ENCODE data around the gene FIP1L1. TPM values are rescaled to one million over a fixed set of nuclear protein-coding genes. Genes with fewer than 3 reads are reported as not detected.

FIP1L1 gene
- total and polyA plus RNA-seq, 2 donors (not counting 3 experiments of a cell fraction or from before 2014, with no cell fraction given) = 18.9 to 51.9 TPM

DNA sequence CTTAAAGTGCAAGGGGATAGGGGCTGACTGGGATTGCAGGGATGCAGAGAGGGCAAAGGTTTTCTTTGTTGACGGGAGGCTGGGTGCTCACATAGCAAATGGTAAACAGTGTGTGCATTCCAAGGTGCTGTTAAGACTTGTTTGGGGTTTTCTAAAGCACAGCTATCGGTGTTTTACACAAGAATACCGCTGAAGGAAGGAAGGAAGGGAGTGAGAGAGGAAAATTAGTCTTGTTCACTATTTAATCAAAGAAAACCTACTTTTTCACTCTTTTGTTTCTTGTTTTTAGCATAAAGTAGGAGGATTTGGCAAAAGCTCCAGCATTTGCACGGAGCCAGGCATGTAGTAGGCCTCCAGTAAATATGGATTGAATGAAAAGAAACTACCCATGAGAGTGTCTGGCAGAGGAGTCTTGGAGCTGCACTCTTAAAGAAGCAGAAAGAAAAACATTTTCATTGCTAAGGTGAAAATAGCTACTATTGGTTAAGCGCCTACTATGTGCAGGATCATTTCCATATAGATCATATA lies 99.7 kb downstream of the FIP1L1 start:
- TF ChIP-seq MAX (IDR thresholded peaks at IDR 0.05; ENCODE audit: insufficient read depth, insufficient read length) (no peak), POLR2A (IDR thresholded peaks at IDR 0.05; ENCODE audit: low read depth, low read length) (no peak), FOS (IDR thresholded peaks at IDR 0.05; ENCODE audit: borderline replicate concordance, insufficient read depth, low read length) (no peak), GATA2 (IDR thresholded peaks at IDR 0.05; ENCODE audit: insufficient read depth, insufficient read length, low read depth, low read length) (no peak), POLR2AphosphoS5 (IDR thresholded peaks at IDR 0.05; ENCODE audit: insufficient read depth, low read depth, low read length) (no peak), MYC (IDR thresholded peaks at IDR 0.05; ENCODE audit: low read depth, low read length) (no peak), EZH2 (IDR thresholded peaks at IDR 0.05; ENCODE audit: borderline replicate concordance, low read depth, low read length, severe bottlenecking) (no peak), CTCF (IDR thresholded peaks at IDR 0.05; ENCODE audit: extremely low read depth in 1 of 2, insufficient read depth in 1 of 2, low read depth in 1 of 2, low read length in 2 of 2) (no peak), JUN (IDR thresholded peaks at IDR 0.05; ENCODE audit: borderline replicate concordance, insufficient read depth, insufficient read length, low read depth) (no peak)

More for the DNA sequence above, 99.7 kb downstream of the FIP1L1 start:
- H3K27me3 ChIP-seq (ENCODE audit: control insufficient read depth in 2 of 2, insufficient read depth in 2 of 2, low read length in 2 of 2) = no peaks in the 10 kb centered on the region
- no peaks in the 10 kb centered on the region for H3K36me3 ChIP-seq (ENCODE audit: control insufficient read depth in 2 of 2, extremely low read depth in 1 of 2, insufficient read depth in 2 of 2, low read length in 2 of 2)
- no peaks in the 10 kb centered on the region for H3K79me2 ChIP-seq (ENCODE audit: control insufficient read depth, insufficient read depth, low read length)
- DNase-seq (ENCODE audit: low read depth, low spot score) = no peak
- no peak overlapping the region for H3K4me3 ChIP-seq (replicated peaks in 1 of 3; ENCODE audit: insufficient read depth in 1 of 3, low read depth in 1 of 3, low read length in 3 of 3)
- no peaks in the 10 kb centered on the region for H3K4me1 ChIP-seq (ENCODE audit: control insufficient read depth, extremely low read depth, insufficient read depth, low read length)
- intact Hi-C loops (cut with micrococcal nuclease) (no loop called here), dilution Hi-C loops (cut with MboI; ENCODE audit: extremely low pct_ligation_motif_present, low sequenced_read_pairs) (no loop called here)
- no peak overlapping the region for H3K27ac ChIP-seq (ENCODE audit: insufficient read depth, low read depth, low read length)
- ChIA-PET POLR2A (no interaction called here), CTCF (interaction anchor here (1.0 to 1.3 kb wide), 2 partner anchors 9 to 81 kb away, joined by 3 to 4 read pairs; no protein-coding TSS in a partner anchor)
- no peak overlapping the region for H2AFZ ChIP-seq (ENCODE audit: low read depth, low read length)
- no peak for FAIRE-seq
- no peak overlapping the region for H3K9ac ChIP-seq (replicated peaks; ENCODE audit: extremely low read depth, insufficient read depth, low read length)
- H3K9me3 ChIP-seq (replicated peaks; ENCODE audit: control insufficient read depth, insufficient read depth, low read length) = no peaks in the 10 kb centered on the region
- no TSS peak for BruUV-seq (replicated peaks)
- no peaks in the 10 kb centered on the region for H3K9me1 ChIP-seq (replicated peaks; ENCODE audit: control insufficient read depth, extremely low read depth, insufficient read depth, low read length)
- no peak overlapping the region for H3K4me2 ChIP-seq (ENCODE audit: insufficient read depth, low read length)
- H4K20me1 ChIP-seq (replicated peaks; ENCODE audit: control insufficient read depth, extremely low read depth, insufficient read depth, low read length) = no peaks in the 10 kb centered on the region

All from endothelial cell of umbilical vein (primary cell).